ENCODE data around the gene SLC12A7. TPM values are rescaled to one million over a fixed set of nuclear protein-coding genes. Genes with fewer than 3 reads are reported as not detected.

SLC12A7 gene
- total and polyA plus RNA-seq, 9 of the 15 experiments (the other 6 are each of a cell fraction or from before 2014, with no cell fraction given) = 0.01 to 3.1 (median 0.56) TPM

- no peak for TF ChIP-seq ZBTB40 (IDR thresholded peaks at IDR 0.05)
- TF ChIP-seq ZBTB40 (CRISPR knock-in tag; IDR thresholded peaks at IDR 0.05) = no peak
- TF ChIP-seq CEBPB (tag; IDR thresholded peaks at IDR 0.05) = no peak
- TF ChIP-seq TEAD2 (tag; IDR thresholded peaks at IDR 0.05) = no peak
- TF ChIP-seq BRCA1 (IDR thresholded peaks at IDR 0.05) = no peak
- TF ChIP-seq BRCA1 (CRISPR knock-in tag; IDR thresholded peaks at IDR 0.05) = no peak
- no peak for TF ChIP-seq KDM1A (IDR thresholded peaks at IDR 0.05)
- TF ChIP-seq TAL1 (IDR thresholded peaks at IDR 0.05) = no peak
- no peak for TF ChIP-seq ZNF589 (CRISPR knock-in tag; IDR thresholded peaks at IDR 0.05; ENCODE audit: low read depth)
- TF ChIP-seq ZNF165 (CRISPR knock-in tag; IDR thresholded peaks at IDR 0.05; ENCODE audit: borderline replicate concordance) = no peak
- TF ChIP-seq RFX7 (CRISPR knock-in tag; IDR thresholded peaks at IDR 0.05) = no peak
- no peak for TF ChIP-seq RUNX1 (IDR thresholded peaks at IDR 0.05; ENCODE audit: low read depth)
- TF ChIP-seq MNT (conservative IDR thresholded peaks at IDR 0.05) = no peak
- TF ChIP-seq ZNF41 (CRISPR knock-in tag; conservative IDR thresholded peaks at IDR 0.05) = no peak
- no peak for TF ChIP-seq AFF1 (IDR thresholded peaks at IDR 0.05; ENCODE audit: low read depth in 1 of 2, partially characterized antibody in 2 of 2)
- no peak for TF ChIP-seq LCOR (CRISPR knock-in tag; IDR thresholded peaks at IDR 0.05)
Observed at GRCh38 chr5:1030801-1031271, 81.0 kb downstream of the SLC12A7 start (continued).

All from K562 (cell line).